Glutamatergic neuron (in vitro differentiated cells): ENCODE measurements around the gene SH3PXD2A. TPM values are rescaled to one million over a fixed set of nuclear protein-coding genes. Genes with fewer than 3 reads are reported as not detected.

Experiments
- DNase-seq: peaks from one replicate; pipeline ENCODE4 v3.0.0; 2022
- H3K27ac Mint-ChIP-seq: one replicate; pipeline ENCODE4 v1.8.0; 2020; ENCODE audit warnings: mild to moderate bottlenecking, mixed read lengths, inconsistent platforms; ENCODE audit not compliant: unreplicated experiment
- H3K27me3 Mint-ChIP-seq: one replicate; pipeline ENCODE4 v1.8.0; 2020; ENCODE audit warnings: mild to moderate bottlenecking, moderate library complexity, mixed read lengths, inconsistent platforms; ENCODE audit not compliant: unreplicated experiment
- H3K36me3 Mint-ChIP-seq: one replicate; pipeline ENCODE4 v1.8.0; 2020; ENCODE audit warnings: mild to moderate bottlenecking, mixed read lengths, inconsistent platforms; ENCODE audit not compliant: unreplicated experiment
- H3K4me1 Mint-ChIP-seq: one replicate; pipeline ENCODE4 v1.8.0; 2020; ENCODE audit warnings: mild to moderate bottlenecking, low read depth, mixed read lengths, inconsistent platforms; ENCODE audit not compliant: unreplicated experiment
- H3K4me3 Mint-ChIP-seq: one replicate; pipeline ENCODE4 v1.8.0; 2020; ENCODE audit warnings: mild to moderate bottlenecking, mixed read lengths, inconsistent platforms; ENCODE audit not compliant: unreplicated experiment
- H3K9me3 Mint-ChIP-seq: one replicate; pipeline ENCODE4 v1.8.0; 2020; ENCODE audit warnings: mild to moderate bottlenecking, moderate library complexity, mixed read lengths, inconsistent platforms; ENCODE audit not compliant: unreplicated experiment
- total RNA-seq: library from RNA; stranded (reverse); fragmentation: NEBNext Ultra II Directional; extraction: Animal tissue kit (Norgen Biotek cat#: 25700); gene quantifications from one replicate; pipeline ENCODE4 v1.2.1, GENCODE V29; 2021; ENCODE audit not compliant: unreplicated experiment
- TF ChIP-seq, protein P1 (sequence below): fragments of 200-600 bp; sonication (generic); IDR thresholded peaks from one replicate; pipeline ENCODE4 v1.5.0; 2021; ENCODE audit not compliant: partially characterized antibody, unreplicated experiment

SH3PXD2A gene
- total RNA-seq, 1 donor from 2014 or later = 16.7 TPM

DNA sequence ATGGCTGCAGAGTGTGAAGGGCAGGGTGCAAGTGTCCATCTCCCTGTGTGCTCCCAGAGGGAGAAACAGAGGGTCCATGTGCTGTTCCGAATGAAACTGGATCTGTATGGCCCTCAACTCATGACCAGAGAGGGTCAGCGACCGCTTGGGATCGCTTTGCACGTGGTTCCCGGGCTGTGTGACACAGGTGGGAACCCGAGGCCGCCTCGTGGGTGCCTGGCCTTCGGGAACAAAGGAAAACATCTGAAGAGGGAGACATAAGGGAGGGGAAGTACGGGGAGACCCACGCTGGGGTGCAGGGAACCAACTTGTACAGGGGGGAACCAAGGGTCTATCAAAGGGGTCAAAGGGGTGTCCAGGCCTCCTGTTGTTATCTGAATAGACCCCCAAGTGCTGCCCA lies 57.5 kb downstream of the SH3PXD2A start:
- Mint-ChIP-seq H3K36me3 (peaks cover 5% of the 10 kb centered on the region), H3K27ac (no peak overlapping the region), H3K4me3 (no peak overlapping the region), H3K27me3 (peaks cover 3% of the 10 kb centered on the region), H3K4me1 (peaks cover 14% of the 10 kb centered on the region), H3K9me3 (no peaks in the 10 kb centered on the region)
- no peak for DNase-seq
- TF ChIP-seq, protein P1, sequence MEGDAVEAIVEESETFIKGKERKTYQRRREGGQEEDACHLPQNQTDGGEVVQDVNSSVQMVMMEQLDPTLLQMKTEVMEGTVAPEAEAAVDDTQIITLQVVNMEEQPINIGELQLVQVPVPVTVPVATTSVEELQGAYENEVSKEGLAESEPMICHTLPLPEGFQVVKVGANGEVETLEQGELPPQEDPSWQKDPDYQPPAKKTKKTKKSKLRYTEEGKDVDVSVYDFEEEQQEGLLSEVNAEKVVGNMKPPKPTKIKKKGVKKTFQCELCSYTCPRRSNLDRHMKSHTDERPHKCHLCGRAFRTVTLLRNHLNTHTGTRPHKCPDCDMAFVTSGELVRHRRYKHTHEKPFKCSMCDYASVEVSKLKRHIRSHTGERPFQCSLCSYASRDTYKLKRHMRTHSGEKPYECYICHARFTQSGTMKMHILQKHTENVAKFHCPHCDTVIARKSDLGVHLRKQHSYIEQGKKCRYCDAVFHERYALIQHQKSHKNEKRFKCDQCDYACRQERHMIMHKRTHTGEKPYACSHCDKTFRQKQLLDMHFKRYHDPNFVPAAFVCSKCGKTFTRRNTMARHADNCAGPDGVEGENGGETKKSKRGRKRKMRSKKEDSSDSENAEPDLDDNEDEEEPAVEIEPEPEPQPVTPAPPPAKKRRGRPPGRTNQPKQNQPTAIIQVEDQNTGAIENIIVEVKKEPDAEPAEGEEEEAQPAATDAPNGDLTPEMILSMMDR = no peak

DNA sequence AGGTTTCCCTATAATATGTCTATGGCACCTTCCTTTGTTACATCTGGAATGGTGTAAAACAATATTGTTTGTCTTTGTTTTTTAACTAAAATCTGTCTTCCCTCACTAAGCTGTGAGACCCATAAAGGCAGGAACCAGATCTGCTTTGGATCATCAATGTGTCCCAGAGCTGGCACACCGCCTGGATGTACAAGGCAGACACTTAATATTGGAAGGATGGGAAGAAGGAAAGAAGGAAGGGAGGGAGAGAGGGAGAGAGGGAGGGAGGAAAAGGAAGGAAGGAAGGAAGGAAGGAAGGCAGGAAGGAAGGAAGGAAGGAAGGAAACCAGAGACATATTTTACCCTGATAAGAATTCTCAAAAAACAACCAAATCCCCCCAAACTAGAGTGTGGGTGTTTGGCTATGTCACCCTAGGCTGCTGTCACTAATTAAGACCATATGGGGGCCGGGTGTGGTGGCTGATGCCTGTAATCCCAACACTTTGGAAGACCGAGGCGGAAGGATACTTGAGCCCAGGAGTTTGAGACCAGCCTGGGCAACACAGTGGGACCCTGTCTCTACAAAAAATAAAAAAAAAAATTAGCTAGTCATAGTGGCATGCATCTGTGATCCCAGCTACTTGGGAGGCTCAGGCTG lies 59.6 kb downstream of the SH3PXD2A start:
- TF ChIP-seq, protein P1 = no peak
- Mint-ChIP-seq H3K27ac (no peak overlapping the region), H3K4me1 (peaks cover 7% of the 10 kb centered on the region), H3K27me3 (peaks cover 6% of the 10 kb centered on the region), H3K9me3 (peaks cover 1% of the 10 kb centered on the region), H3K36me3 (peaks cover 5% of the 10 kb centered on the region), H3K4me3 (no peak overlapping the region)
- DNase-seq = no peak

DNA sequence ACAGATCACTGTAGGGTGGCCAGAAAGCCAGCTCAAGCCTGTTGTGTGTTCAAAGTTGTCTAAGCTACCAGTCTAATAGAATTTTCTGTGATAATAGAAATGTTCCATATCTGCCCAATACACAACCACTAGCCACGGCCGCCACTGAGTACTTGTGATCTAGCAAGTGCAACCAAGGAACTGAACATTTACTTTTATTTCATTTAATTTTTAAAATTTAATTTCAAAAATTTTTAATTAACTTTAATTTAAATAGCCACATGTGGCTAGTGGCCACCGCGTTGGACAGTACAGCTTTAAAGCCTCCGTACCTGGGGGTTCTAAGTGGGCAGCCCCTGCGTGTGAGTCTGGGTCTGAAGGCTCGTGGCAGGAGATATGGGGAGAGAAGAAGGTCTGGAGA lies 60.4 kb downstream of the SH3PXD2A start:
- H3K4me1 Mint-ChIP-seq = peaks cover 7% of the 10 kb centered on the region
- TF ChIP-seq, protein P1 = no peak
- H3K9me3 Mint-ChIP-seq = peaks cover 1% of the 10 kb centered on the region
- no peak overlapping the region for H3K27ac Mint-ChIP-seq
- H3K36me3 Mint-ChIP-seq = peaks cover 5% of the 10 kb centered on the region
- DNase-seq = no peak
- peaks cover 6% of the 10 kb centered on the region for H3K27me3 Mint-ChIP-seq
- no peak overlapping the region for H3K4me3 Mint-ChIP-seq

DNA sequence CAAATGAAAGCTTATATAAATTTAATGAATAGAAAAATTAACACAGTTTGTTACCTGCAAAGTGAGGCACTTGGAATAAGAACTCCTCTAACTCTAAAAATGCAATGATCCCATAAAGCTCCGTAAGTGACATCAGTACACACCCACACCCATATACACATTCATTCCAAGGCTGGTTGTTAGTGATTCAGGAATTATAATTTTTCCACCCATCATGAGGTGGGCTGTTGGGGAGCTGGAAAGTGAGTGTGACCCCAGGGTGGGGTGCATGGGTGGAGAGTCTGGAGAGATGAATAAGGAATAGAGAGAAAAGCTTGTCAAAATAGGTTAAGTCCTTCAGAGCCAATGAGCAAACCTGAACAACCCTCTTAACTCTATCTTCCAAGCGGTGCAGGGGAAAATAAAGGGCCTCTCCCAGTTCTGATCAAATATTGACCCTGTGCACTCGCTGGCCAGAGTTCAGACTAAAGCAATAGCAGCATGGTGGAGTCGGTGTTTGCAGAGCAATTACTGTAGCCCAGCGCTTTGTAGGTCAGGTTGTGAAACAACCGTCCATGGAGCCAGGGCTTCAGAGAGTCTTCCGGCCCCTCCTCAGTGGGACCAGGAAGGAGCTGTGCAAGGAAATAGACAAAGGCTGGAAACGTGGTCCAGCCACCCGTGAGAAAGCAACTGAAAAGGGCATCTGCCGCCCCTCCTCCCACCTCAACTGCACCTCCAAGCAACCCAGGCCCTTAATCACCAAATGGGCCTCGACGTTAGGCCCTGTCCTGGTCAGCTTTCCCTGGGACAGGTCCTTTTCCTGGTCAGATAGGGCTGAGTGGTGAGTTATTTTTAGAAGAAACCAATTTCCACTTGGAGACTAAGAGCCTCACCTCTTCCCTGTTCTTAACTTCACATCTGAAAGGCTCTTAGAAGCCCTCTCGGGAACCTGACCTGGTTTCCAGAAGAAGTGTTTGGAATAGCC lies 61.2 kb downstream of the SH3PXD2A start:
- Mint-ChIP-seq H3K27ac (no peak overlapping the region), H3K9me3 (peaks cover 1% of the 10 kb centered on the region), H3K36me3 (peaks cover 5% of the 10 kb centered on the region), H3K4me1 (peaks cover 9% of the 10 kb centered on the region), H3K4me3 (no peak overlapping the region), H3K27me3 (peaks cover 8% of the 10 kb centered on the region)
- TF ChIP-seq, protein P1 = no peak
- no peak for DNase-seq

DNA sequence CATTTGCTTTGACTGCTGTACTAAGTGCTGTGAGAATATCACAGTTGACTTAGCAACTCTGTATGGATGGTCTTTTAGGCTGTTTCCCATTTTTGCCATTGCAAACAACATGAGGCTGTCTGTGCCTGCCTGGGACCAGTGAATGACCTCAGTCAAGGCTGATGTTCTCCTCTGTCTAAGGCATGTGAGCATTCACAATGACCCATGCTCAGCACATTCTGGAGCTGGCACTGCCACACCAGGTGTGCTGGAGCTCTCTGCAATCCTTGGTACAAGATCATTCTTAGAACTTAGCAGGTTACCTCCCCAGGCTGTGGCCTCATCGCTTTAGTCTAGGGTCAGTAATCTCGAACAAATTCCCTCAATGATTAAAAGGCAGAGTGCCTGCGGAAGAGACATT lies 61.9 kb downstream of the SH3PXD2A start:
- Mint-ChIP-seq H3K27me3 (peaks cover 8% of the 10 kb centered on the region), H3K27ac (no peak overlapping the region), H3K4me3 (no peak overlapping the region), H3K36me3 (no peaks in the 10 kb centered on the region), H3K9me3 (peaks cover 1% of the 10 kb centered on the region), H3K4me1 (peaks cover 13% of the 10 kb centered on the region)
- DNase-seq = no peak
- TF ChIP-seq, protein P1 = no peak
